Stimulated activated CD4-positive, alpha-beta T cell treated with anti-CD3 and anti-CD28 coated beads, Interleukin-12 subunit alpha, Interleukin-12 subunit beta, amount 100 ng/mL, for 4 hours (primary cell): ENCODE measurements around the gene TMEM59L.
A peak's percentile ranks its signal among the peaks of the same experiment; 100 is the strongest.
"Not testable (repeated sequence)": the region's sequence is repeated elsewhere in the genome, so short reads cannot be mapped to it uniquely, and the experiment has no call there.

Source experiments
- DNase-seq: peaks from one replicate; pipeline ENCODE4 v3.0.0-alpha.2; 2020

TMEM59L gene

DNA sequence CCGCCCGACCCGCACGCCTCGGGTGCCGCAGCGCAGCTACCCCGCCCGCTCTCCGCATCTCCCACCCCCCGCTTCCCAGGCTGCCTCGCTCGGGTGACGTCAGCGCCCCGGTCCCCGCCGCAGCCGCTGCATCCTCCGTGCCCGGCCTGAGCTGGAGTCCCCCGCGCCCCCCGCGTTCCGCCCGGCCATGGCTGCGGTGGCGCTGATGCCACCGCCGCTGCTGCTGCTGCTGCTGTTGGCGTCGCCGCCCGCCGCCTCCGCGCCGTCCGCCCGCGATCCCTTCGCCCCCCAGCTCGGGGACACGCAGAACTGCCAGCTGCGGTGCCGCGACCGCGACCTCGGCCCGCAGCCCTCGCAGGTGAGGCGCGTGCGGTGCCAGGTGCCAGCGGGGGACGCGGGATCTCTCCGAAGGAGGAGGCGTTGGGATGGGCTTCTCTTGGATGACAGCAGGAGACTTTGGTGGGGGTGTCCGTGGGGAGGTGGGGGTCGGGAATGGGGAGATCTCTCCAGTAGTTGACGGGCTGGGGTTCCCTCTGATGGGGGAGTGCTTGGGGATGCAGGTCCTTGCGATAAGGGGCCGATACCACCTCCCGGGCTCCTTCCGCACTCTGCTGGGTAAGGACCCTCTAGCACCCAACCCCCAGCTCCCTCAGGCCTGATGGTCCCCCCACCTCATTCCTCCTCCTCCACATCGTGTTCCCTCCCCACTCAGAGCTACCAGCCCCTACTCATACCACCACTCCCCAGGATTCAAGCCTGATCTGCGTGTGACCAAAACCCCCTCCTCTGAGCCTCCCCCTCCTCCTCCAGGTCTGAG, at the start of gene TMEM59L:
TMEM59L (plus strand) TSS at position 99 of the 817 bp plus-strand sequence; CDS start at position 188, 89 bp downstream.
- DNase-seq, result peak; percentile 49

DNA sequence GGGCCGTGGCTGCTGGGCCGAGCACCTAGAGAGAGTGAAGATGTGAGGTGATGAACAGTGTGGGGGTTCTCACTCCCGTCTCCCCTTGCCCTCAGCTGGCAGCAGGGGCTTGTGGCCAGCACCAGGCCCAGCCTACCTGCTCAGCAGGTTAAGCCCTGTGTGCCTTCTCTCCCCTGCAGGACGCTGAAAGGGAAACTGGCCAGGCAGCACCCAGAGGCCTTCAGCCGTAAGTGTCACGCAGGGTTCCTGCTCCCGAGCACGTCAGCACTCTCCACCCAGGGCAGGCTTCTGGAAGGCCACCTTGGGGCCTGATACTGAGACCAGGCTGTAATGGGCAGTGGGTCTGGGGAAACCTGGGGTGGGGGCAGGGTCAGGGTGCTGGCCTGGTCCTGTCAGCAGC, 45.7 kb upstream of the TMEM59L start:
- no peak for DNase-seq

DNA sequence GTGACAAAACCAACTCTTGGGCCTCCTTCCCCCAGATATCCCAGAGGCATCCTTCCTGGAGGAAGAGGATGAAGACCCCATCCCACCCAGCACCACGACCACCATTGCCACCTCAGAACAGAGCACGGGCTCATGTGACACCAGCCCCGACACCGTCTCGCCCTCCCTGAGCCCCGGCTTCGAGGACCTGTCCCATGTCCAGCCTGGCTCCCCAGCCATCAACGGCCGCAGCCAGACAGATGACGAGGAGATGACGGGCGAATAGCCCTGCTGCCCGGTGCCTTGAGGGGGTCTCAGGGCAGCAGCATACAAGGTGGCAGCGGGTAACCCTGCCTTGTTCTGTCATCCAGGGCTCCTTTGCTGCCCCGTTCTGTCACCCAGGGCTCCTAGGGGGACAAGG, 44.3 kb upstream of the TMEM59L start:
- DNase-seq, result no peak

DNA sequence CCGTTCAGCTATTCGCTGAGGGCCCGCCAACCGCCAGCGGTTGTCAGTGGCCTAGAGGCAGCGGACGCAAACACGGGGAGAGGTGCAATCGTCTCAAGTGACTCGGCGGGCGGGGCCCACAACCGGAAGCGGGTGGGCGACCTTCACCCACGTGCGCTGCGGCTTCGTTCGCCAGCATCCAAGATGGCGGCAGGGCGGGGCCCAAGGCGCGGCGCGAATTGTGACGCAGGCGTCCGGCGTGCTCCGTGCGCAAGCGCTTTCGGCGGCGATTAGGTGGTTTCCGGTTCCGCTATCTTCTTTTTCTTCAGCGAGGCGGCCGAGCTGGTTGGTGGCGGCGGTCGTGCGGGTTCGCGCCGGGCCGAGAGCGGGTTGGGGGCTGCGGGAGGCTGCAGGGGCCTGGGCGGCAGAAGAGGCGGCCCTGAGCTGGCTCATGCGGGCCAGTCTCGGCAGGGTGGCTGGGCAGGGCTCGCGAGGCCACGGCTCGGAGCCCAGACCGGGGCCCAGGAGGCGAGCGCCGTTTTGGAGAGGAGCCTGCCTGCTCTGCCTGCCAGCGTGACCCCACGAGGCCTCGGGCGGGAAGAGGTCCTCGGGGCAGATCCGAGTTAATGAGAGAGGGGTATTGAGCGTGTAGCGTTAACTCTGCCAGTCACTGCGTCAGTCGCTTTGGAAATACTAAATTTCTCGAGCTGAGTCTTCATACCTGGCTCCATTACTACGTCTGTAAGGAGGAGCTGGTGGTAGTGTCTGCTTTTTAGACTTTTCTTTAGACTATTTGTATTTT, 40.9 kb upstream of the TMEM59L start, which contains the start of gene UBA52:
UBA52 (plus strand) TSS at position 294 of the 781 bp plus-strand sequence. CDS start 1,444 bp downstream, outside the sequence.
- DNase-seq, result peak; percentile 99

DNA sequence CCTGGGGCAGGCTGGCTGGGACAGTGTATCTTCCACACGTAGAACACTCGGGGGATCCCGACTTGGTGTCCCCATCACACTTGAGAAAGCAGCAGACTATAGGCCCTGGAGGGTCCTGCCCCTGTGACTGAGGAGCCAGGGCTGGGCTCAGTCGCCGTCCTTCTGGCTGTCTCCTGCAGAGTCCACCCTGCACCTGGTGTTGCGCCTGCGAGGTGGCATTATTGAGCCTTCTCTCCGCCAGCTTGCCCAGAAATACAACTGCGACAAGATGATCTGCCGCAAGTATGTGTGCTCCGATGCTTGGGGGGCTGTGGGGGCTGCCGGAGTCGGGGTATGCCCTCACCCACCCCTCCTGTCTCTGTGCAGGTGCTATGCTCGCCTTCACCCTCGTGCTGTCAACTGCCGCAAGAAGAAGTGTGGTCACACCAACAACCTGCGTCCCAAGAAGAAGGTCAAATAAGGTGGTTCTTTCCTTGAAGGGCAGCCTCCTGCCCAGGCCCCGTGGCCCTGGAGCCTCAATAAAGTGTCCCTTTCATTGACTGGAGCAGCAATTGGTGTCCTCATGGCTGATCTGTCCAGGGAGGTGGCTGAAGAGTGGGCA, 37.9 kb upstream of the TMEM59L start:
- DNase-seq, result no peak

DNA sequence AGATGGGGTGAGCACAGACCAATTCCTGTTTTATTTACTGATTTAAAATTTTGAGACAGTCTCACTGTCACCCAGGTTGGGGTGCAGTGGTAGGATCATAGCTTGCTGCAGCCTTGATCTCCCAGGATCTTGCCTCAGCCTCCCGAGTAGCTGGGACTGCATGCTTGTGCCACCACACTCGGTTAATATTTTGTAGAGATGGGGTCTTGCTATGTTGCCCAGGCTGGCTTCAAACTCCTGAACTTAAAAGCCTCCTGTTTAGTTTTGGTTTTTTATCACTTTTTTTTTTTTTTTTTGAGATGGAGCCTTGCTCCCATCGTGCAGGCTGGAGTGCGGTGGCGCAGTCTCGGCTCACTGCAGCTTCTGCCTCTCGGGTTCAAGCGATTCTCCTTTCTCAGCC, 36.3 kb upstream of the TMEM59L start:
- no peak for DNase-seq

DNA sequence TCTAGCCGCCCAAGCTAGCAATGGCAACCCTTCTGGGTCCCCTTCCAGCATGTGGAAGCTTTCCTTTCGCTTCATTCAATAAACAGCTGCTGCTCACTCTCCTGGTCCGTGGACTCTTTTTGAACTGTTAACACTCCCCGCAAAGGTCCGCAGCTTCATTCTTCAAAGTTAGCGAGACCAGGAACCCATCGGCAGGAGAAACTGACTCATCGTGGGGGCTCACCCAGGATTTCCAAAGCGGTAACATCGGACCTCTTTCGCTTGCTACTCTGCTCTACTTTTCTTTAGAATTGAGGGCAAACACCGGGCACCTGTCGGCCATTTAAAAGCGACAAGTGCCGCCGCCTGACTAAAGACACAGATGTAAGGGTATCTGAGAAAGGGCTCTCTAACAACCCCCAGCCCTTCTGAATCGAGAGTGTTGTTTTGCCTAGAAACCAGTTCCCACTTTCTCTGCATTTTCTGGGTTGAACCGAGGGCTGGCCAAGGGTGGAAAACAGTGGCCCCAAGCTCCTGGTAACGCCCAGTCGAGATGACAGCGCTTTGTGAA, 35.2 kb upstream of the TMEM59L start:
- no peak for DNase-seq

DNA sequence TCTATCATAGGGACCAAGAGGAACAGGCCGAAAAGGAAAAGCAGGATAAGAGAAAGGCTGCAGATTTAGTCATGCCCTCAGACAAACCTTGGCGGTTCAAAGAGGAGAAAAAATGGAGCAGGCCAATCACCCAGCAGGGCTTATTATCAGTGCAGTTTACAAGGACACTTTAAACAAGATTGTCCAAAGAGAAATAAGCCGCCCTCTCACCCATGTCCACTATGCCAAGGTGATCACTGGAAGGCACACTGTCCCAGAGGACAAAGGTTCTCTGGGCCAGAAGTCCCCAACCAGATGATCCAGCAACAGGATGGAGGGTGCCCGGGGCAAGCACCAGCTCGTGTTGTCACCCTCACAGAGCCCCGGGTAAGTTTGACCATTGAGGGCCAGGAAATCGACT, 32.4 kb upstream of the TMEM59L start:
- no peak for DNase-seq

DNA sequence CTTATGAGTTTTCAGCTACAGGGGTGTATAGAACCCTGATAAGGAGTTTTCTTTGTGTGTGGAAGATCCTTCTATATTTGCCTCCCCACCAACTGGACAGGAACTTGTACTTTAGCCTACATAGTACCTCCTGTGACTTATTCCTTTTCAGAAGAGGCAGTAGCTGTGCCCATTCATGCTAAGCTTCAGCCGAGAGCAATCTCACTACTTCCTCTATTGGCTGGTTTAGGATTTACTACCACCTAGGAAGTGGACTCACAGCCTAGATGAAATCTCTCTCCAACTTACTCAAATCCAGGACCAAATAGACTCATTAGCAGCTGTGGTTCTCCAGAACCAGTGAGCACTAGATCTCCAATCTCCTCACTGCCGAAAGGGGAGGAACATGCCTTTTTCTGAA, 26.4 kb upstream of the TMEM59L start:
- DNase-seq, result no peak

DNA sequence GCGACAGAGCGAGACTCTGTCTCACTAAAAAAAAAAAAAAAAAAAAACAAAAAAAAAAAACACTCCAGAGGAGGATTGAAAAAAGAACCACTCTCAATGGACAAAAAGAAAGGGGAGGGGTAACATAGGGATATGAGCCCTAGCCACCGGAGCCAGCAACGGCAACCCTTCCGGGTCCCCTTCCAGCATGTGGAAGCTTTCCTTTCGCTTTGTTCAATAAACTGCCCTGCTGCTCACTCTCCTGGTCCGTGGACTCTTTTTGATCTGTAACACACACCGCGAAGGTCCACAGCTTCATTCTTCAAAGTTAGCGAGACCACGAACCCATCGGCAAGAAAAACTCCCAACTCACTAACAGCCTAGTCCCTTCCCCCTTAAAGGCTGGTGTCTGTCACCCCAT, 25.1 kb upstream of the TMEM59L start:
- DNase-seq, result no peak

DNA sequence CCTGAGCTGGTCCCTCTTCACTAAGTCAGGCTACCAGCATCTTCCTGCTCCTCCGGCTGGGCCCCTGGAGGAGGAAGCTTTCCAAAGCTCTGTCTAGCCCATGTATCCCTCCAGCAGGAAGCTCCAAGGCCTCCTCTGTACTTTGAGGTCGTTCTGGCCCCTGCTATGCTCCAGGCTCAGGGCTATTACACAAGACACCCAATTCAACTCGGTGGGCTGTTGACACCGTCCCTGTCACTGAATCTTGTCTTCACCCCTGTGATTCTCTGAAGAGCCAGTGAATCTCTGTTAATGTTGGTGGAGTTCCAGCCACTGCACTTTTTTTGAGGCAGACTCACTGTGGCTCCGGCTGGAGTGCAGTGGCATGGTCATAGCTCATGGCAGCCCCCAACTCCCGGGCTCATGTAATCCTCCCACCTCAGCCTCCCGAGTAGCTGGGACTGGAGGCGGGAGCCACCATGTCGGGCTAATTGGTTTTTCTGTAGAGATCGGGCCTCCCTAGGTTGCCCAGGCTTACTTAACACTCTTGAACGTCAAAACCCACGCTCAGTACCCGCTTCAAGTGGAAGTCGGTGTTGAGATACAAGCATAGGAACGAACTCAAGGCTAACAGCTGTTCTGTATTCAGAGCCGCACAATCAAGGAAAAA, 24.6 kb upstream of the TMEM59L start:
- DNase-seq, result no peak

DNA sequence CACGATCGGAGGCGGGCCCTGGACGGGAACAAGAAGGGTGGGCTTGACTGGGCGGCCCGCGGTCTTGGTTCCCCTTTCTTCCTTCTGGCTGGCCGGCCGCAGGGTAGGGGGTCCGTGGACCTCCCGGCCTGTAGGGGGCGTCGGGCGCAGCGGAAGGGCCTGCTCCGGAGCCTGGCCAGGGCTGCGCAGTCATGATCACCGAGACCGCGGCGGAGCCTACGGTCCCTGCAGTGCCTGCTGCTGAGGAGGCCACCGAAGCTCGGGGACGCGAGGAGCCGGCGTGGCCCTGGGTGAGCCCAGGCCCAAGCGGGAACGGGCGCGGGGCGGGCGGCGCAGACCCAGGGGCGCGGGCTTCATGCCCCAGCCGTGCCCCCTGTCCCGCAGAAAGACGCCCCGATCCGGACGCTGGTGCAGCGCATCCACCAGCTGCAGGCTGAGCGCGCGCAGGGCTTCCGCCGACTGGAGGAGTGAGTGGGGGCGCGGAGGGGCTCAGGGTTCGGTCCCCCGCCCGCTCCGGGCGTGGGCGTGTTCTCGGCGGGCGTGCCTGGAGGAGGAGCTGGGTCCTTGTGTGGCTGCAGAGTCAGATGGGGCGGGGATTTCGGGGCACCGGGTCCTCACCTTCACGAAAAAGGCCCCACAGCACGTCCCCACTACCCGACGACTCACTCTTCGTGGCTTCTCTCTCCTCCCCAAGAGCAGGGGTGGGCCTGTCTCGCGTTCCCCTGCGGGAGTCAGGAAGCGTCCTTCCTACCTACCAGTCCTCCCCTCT, 23.9 kb upstream of the TMEM59L start, which contains the start of gene REX1BD:
REX1BD (plus strand) TSS at position 188 of the 769 bp plus-strand sequence; CDS start at position 192, 4 bp downstream.
- DNase-seq, result peak; percentile 91

DNA sequence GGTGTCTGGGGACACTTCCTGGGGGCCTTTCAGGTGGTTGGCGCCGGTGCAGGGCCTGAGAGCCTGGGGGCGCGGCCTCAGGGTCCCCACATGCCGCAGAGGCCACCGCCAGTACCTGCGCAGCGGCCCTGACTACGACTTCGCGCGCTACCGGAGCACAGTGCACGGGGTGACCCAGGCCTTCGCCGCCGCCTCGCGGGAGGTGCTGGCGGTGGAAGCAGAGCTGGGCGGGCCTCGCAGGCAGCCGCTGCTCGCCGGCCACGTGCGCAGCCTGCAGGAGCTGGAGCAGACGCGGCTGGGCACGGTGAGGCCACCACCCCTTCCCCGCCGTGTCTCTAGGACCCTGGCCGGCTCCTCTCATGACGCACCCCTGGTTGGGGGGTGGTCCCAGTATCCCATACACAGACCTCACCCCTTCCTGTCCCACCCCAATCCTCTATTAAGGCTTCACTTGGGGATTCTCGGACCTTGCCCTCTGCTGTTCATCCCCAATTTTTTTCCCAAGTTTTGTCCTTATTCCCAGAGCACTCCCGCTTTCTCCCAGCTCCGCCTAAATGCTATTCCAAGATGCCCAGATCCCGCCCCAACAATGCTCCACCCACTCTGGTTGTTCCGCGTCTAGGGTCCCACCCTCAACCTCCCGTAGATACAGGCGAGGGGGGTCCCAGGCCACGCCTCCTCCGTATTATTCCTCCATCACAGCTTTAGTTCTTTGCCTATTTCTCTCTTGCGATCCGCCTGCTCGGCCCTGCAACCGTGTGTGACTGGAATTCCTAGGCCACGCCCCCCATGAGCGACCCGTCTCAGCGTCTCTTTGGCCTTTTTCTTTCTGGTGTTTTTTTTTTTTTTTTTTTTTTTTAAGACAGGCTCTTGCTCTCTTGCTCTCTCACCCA, 23.0 kb upstream of the TMEM59L start:
- no peak for DNase-seq

DNA sequence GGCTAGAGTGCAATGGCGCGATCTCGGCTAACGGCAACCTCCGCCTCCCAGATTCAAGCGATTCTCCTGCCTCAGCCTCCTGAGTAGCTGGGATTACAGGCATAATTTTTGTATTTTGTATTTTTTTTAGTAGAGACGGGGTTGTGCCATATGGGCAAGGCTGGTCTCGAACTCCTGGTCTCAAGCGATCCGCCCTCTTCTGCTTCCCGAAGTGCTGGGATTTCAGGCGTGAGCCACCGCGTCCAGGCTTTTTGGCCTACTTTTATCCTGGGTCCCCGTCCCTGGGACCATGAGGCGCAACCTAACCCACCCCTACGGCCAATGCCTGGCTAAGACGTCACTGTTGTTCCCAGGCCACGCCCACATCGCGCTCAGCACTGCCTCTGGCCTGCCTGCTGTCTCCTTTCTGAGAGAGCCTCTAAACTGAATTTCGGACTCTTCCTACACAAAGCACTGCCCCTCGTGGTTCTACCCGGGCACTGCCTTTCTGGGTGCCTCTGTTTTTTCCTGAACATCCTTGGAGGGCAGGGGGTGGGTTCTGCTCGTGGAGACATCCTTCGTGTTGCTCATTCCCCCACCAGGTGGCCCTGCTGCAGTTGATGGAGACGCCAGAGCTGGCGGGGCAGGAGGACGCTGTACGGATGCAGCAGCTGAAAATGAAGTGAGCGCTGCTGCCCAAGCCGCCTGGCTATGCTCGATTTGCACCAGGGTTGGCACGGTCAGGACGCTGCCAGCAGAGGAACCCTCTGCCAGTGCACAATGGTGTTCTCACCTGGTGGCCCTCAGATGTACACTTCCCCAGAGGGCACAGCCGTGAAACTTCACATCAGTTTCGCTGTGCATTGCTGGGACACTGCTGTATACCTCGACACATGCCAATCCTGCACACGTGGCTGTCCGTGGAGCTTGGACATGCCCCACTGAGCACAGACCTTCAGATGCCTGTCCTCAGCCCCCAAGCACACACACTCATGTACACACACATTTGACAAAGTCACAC, 22.1 kb upstream of the TMEM59L start:
- DNase-seq, result no peak

DNA sequence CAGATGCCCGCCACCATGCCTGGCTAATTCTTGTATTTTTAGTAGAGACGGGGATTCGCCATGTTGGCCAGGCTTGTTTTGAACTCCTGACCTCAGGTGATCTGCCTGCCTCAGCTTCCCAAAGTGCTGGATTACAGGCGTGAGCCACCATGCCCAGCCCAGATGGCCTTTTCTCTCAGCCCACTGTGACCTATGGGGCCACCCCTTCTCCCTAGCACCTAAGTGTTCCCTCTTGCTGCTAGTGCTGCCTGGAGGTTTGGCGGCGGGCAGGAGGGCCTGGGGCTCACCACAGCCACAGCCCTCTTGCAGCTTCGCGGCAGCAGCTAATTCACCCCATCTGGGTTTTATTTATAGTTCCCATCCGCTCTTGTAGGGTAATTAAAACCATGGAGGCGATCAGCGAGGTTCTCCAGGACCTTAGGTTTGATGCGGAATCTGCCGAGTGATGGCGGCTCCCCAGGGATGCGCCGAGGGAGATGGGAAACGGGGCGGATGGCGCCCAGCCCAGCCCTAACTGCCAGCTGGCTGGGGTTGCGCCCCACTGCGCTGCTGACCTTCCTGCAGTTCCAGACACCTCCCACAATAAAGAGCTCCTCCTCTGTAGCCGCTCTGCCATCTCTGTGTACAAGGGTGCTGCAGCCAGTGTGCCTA, 20.8 kb upstream of the TMEM59L start:
- no peak for DNase-seq

DNA sequence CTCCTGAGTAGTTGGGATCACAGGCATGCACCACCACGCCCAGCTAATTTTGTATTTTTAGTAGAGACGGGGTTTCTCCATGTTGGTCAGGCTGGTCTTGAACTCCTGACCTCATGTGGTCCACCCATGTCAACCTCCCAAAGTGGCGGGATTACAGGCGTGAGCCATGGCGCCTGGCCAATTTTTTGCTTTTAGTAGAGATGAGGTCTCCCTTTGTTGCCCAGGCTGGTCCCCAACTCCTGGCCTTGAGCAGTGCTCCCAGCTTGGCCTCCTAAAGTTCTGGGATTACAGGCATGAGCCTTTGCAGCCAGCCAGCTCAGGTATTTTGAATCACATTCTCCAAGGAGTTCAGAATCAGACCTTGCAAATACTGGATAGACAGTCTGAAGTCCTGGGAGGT, 19.9 kb upstream of the TMEM59L start:
- DNase-seq, result not testable (repeated sequence)

DNA sequence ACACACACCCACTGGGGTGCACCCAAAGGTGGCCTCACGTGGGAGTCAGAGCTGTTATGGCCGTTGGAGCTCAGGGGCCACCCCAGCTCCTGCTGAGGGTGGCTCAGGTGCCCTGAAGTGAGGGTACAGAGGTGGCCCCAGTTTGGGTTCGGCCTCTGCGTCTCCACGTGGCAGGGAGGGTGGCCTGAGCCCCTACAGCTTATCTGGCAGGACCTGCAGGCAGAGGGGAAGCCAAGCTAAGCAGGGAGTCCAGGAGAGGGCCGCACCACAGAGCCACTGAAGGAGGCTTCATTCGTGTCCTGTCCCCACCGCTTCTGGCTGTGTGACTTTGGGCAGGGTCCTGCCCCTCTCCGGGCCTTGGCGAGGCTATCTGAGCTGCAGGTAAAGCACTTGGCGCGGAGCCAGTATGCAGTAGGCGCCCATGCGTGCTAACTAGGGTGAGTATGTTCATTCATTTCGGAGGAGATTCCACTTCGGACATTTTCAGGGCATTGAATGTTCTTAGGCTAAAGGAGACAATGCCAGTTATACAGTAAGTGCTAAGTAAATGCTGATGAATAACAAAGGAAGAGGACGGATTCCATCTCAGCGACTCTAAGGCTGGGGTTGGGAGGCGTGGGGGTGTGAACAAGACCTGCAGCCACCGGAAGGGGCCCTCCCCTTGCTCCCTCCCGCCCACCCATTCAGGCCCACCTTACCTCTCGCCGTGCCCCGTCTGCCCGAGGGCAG, 19.1 kb upstream of the TMEM59L start:
- no peak for DNase-seq
